ENCODE measurements around the gene GTF3C5.
"Not testable (repeated sequence)": the region's sequence is repeated elsewhere in the genome, so short reads cannot be mapped to it uniquely, and the experiment has no call there.

GTF3C5 gene

DNA sequence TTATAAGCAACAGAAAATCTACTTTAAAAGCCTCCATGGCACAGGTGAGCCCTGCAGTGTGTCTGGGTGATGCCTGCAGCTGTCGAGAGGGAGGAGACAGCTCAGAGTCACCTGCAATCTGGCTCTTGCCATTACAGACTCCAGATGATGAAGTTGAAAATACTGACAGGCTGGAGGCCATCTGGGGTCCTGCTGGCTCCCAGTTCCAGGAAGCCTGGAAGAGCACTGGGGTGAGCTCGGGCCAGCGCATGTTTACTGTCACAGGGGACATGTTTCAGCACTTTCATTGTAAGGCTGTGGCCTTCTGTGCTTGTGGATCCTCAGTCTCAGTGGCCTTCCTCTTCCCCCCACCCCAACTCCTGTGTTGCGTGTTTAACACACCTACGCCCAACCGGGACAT is 59.4 kb downstream of the GTF3C5 start:
- no peak for DNase-seq (ENCODE audit: low spot score)

DNA sequence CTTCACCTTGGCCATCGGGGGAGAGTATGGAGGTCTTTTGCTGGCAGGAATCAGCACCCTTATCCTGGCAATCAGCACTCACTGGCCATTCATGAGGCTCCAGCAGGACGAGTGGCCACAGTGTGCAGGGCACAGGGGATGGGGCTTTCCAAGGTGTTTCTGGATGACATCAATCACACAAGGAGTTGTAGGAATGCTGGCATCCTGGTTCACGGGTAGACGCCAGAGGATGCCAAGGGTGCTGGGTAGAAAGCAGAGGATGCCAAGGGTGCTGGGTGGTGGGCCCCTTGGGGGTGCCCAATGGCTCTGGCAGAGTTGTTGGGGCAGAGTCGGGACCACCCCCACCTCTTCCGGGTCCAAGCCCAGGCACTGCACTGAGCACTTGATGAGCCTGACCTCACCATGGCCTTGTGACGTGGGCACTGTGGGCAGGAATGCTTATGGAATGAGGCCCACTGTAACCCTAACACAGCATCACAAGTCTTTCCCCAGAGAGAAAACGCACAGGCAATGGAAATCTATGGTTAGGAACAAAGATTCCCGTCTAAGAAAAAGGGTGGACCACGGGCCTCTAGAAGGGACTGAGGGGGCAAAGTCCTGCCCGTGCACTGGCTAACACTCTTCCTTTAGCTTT is 60.1 kb downstream of the GTF3C5 start:
- DNase-seq (ENCODE audit: low spot score), result no peak

DNA sequence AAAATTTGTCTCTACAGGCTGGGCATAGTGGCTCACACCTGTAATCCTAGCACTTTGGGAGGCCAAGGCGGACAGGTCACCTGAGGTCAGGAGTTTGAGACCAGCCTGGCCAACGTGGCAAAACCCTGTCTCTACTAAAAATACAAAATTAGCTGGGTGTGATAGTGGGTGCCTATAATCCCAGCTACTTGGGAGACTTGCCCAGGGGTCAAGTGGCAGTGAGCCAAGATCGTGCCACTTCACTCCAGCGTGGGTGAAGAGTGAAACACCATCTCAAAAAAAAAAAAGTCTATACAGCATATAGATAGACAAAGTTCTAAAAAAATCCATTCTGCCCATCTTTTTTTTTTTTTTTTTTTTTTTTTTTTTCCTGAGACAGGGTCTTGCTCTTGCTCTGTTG is 63.6 kb downstream of the GTF3C5 start:
- DNase-seq (ENCODE audit: low spot score), result not testable (repeated sequence)

DNA sequence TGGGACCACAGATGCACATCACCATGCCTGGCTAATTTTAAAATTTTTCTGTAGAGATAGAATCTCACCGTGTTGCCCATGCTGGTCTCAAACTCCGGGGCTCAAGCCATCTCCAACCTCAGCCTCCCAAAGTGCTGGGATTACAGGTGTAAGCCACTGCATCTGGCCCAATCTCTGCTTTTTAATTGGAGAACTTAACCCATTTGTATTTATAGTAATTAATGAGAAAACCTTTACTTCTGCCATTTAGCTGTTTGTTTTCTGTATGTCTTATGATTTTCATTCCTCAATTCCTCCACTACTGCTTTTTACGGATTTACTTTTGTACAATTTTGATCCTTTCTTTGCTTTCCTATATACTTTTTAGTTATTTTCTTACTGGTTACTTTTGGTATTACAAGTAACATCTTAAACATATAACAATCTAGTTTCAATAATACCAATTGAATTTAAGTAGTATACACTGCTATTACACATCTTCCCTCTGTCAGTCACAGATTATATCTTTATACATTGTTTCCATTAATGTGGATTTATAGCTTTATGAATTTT is 64.1 kb downstream of the GTF3C5 start:
- no peak for DNase-seq (ENCODE audit: low spot score)

DNA sequence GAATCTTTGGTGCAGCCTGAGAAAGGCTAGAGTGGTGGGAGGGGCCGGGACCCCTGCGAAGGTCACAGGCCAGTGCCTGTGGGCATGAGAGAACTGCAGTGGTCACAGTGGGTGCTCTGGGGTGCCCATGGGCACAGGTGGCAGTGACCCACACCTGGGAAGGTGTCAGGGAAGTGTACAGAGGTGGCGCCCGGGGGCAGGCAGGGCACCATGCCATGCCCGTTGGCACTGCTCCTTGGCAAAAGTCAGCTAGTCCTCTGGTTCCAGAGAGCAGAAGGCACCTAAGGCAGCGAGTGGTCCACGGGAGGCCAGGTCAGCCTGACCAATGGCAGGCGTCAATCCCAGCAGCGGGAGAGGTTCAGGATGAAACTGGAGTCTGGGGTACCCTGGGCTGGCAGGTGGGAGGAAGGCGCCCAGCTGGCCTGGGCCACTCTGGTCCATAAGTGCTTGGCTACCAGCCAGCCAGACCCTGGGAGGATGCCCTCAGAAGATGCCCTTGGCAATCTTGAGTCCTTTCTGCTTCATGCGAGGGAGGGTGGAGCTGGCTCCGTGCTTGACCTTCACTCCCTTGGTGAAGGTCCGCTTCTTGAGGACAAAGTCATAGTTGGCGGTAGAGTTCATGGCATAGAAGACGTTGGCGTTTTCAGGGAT is 67.4 kb downstream of the GTF3C5 start:
- DNase-seq (ENCODE audit: low spot score), result no peak

DNA sequence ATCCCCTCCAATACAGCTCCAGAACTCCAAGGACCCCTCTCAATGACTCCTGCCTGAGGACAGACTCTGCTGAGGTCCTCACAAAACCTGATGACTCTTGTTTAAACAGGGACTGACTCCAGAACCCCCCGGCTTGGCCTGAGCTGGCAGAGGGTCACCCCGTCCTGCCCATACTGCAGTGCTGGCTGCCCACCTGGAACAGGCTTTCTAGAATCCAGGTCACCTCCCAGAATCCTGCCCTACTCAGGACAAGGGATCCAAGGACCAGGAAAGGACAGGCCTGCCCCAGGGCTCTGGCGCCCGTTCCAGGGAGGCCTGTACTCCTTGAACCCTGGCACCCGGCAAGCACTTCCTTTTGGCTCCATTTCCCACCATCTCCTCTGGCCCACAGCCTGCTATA is 68.1 kb downstream of the GTF3C5 start:
- DNase-seq (ENCODE audit: low spot score), result no peak

DNA sequence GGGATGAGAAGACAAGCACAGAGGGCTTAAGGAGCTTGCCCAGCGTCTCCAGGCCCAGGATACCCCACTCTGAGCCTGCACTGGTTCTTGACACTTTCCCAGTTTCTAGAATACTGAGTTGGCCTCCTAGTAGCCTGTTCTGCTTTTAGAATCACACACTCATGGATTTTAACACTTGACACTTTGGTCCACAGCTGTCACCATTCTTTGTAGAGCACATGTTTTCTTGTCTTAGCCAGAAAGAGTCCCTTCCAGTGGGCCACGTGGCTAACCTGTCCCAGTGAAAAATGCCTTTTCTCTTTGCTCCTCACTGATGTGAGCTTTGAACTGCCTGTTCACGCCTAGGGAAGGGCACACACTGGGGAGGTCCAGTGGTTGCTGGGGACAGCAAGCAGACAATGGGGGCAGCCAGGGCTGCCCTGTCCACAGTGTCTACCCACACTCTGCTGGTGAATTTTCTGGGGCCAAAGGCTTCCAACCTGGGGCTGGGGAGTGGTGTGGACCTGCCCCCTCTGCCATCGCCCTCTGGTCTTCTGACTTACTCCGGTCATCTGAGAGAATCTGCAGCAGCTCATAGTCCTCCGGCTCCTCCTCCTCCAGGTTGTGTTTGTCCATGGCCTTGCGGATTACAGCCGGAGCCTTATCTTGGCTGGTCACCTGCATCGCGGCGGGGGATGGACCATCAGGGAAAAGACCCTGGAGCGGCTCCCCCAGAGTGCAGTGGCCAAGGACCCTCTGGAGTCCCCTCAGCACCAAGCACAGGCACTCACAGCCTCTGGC is 69.1 kb downstream of the GTF3C5 start:
- no peak for DNase-seq (ENCODE audit: low spot score)

DNA sequence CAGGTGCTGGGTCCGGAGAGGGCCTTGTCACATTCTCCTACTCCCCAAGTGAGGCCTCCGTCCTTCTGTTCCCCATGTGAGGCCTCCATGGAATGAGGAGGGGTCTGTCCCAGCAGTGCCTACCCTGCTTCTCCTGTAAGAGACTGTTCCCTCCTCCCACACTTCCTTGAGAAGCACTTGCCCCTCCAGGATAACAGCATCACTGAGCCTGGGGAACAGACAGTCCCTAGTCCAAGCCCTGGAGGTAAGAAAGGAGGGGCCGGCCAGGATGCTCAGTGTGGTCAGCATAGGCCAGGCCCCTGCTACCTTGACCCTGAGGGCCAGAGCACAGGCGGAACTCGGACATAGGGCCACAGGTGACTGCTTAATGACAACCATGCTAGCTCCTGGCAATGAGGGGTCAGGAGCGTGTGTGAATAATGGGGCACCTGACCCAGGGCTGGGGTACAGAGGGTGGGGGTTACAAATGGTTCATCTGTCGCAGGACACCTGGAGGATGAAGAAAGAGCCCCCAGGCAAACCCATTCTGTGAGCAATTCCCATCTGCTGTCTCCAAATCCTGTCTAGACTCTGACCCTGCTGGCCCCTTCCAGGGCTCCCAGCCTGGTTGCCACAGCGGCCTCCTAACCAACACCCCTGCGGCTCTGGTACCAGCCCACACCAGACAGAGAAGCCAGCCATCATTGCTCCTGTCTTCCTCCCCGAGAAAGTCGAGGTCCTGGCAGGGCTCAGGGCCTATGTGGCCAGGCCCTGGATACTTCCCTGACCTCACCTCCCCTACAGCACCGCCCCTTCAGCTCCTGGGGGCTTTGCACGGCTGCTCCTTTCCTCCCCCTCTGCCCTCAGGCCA is 69.9 kb downstream of the GTF3C5 start:
- DNase-seq (ENCODE audit: low spot score), result no peak

DNA sequence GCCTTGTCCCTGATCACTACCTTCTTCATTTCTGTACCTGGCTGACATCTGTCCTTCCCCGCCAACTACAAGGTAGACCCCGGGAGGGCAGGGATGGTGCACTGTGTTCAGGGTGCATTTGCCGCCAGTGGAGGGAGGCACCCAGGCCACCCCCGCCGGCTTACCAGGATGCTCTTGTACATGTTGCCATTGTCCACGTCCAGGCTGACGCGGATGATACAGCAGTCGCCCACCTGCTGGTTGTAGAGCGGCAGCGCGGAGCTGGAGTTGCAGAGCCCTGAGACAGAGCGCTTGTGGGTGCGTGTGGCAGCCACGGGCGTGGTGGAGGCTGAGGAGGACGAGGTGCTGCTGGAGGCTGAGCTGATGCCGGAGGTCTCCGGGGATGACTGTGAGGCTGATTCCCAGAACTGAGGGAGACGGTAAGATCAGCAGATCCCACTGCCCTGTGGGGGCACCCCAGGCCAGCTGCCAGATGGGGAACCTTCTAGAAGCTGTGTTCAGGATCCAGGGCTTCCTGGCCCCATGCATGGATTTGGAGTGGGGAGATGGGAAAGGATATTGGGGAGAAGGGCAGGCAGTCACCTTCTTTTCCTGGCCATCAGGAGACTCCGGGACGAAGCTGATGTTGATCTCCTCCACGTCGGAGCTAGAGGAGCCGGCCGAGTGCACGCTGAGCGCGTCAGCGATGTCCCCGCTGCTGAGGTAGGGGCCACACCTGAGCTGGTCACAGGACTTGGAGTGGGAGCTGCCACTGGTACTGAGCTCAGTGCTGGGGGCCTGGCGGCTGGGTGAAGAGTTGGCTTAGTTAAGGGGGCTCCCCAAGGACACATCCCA is 70.8 kb downstream of the GTF3C5 start:
- DNase-seq (ENCODE audit: low spot score), result no peak

DNA sequence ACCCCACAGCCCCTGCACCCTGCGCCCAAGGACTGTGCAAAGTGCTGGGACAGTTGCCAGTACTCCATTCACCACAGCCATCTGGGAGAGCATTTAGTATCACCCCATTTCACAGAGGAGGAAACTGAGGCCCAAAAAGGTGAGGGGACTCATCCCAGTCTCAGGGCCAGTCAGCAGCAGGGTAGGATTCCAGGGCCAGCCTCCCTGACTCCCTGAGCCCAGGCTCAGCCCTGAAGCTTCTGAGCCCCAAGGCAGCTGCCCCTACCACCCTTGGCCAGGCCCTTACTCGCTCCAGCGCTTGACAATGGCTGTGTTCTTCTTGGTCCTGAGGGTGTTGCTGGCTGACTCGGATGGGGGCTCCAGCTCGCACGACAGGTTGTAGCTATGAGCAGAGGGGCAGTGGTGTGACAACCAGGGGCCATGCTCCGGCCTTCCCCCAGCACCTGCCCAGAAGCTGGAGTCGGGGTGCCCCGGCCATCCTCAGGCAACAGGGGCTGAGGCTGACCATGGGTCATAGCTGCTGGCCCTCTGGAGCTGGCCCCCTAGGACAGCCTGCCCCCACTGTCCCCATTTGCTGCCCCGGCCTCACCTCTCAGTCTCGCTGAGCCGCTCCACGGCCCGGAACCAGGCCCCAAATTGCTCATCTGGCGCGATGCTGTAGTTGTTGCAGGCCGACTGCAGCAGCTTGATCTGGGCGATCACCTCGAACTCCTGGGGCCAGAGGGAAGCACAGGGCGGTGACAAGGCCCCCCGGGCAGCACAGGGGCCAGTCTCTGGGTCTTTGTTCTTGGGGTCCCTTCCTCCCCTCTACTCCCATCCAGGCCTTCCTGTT is 71.6 kb downstream of the GTF3C5 start:
- DNase-seq (ENCODE audit: low spot score), result no peak

DNA sequence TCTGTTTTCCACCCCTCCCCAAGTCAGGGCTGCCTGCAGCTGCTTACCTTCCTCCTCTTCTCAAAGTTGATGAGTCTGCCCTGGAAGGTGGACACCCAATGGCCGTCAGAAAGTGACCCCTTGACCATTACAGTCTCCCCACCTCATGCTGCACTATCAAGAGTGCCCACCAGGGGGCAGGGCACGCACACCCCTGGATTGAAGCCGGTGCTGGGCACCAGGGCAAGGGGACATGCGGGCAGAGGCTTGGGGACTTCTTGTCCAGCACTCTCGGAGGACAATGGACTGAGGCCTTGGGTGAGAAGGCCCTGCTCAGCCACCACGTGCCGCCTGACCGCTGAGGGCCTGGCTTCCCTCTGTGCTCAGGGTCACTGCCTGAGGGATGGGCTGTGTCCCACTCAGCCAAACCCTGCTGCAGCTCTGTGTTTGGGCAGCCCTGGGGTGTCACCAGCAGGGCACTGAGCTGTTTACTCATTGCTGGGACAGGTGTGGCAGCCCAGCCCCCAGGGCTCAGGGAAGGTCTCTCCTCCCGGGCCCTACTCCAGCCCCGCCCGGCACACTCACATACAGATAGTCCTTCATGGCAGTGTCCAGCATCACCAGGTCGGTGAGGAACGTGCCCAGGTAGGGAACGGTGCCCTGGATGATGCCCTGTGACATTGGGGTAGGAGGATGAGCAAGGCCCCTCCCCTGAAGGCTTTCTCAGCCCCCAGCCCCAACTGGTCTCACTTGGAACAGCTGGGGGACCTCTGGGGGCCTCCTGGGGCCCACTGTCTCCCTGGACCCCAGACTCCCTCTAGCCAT is 72.6 kb downstream of the GTF3C5 start:
- DNase-seq (ENCODE audit: low spot score), result peak; percentile 87

DNA sequence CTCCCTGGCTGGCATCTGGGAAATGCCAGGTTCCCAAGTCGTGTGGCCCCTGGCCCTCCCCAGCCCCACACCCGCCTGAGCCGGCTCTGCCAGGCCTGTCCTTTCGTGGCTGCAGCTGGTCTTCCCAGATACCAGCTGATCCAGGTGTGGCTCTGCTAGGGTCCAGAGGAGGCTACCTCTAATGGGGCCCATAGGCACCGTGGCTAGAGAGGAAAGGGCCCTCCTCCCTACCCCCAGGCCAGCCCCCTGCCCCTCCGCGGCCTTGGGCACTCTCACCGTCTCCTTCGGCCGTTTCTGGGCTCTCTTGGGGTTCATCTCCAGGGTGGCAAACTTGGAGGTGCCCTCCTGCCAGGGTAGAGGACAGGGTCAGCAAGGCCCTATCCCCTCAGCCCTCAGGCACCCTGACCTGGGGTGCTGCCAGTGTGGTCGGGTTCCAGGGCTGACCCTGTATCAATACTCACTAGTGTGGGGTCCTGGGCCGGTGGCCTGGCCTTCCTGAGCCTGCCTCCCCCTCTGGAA is 73.2 kb downstream of the GTF3C5 start:
- DNase-seq (ENCODE audit: low spot score), result no peak

DNA sequence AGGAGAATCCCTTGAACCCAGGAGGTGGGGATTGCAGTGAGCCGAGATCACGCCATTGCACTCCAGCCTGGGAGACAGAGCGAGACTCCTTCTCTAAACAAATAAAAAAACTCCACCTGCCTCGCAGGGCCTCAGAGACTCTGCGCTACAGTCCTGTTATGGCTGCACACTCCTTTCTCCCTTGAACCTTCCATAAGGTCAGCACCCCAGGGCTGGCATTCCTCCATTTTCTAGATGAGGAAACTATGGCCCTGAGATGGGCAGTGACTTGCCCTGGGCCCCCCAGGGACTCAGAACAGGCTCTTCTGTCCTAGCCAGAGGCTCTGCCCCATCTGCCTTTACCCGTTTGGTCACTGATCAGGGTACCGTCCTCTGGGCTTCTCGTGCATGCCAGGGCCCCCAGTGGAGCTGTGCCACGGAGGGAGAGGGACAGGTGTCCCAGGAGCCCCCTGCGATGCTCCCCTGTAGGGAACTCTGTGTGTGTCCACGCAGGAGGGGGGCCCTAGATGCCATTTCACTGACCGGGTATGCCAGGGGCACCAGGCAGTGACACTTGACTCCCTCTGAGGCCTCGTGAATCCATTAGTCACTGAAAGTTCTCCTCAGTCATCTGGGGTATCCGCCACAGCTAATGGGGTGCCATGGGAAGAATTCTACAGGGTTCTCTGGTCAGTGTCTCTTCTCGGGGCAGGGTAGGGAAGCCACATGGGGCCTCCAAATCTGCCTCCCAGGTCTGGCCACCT is 74.1 kb downstream of the GTF3C5 start:
- no peak for DNase-seq (ENCODE audit: low spot score)

DNA sequence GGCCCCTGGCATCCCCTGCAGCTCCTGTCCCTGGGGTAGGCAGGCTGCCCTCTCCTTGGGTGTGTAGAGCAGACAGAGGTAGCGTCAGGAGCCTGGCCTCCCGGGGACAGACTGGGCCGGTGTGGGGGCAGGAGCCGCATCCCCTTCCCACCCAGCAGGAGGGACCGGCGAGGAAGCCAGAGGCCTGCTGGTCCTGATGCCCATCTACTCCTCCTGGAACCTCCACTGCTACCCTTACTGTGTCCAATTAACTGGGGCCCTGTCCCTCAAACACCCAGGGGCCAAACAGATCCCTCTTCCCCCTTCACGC is 74.6 kb downstream of the GTF3C5 start:
- no peak for DNase-seq (ENCODE audit: low spot score)

DNA sequence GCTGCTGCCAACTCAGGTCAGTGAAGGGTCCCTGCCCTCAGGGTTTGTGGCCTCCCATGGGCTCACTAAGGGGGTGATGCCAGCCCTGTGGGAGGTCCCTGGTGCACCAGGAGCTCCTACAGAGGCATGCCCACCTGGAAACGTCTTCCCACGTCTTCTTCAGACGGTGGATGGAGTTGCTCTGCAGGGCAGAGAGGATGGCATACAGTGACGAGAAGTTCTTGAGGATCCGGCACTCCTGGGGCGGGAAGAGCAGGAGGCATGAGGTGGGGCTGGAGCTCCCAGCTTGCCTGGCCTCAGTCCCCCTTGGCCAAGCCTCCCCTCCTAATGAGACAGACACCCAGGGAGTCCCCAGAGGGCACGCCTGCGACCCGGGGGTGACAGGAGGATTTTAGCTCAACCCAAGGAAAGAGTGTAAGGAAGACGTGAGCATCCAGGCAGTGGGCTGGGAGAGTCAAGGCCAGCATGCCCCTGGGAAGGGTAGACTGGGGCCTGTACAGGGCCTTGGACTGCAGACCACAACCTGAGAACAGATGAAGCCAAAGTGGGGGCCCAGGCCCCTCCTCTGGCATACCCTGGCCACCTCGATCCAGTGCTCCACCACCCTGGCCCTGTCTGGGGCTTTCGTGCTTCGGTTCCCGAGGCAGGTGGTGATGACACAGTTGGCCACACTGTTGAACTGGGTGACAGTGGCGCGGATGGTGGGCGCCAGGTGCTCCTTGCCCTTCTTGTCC is 75.9 kb downstream of the GTF3C5 start:
- no peak for DNase-seq (ENCODE audit: low spot score)

DNA sequence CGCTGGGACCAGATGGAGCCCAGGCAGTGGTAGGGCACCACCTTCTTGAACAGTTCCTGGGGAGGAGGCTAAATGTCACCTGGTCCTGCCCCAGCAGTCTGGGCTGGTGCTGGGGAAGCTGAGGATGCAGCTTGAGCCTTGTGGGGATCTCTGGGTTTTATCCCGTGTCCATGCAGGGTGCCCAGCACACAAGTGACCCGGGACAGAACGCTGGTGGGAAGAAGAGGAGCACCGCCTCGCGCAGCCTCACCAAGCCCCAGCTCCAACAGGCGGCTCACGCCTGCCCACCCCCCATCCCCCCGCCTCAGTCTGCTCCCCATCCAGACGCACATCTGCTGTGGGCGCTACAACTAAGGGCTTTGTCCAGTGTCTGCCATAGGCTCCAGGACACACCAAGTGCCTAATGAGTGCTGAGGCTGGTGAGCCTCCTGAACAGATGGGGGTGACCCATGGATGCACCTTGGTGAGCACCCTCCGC is 76.5 kb downstream of the GTF3C5 start:
- no peak for DNase-seq (ENCODE audit: low spot score)

Measured in Ammon's horn (tissue), 1 donor.